Measurements from ENCODE around the gene MGAT4B.

DNA sequence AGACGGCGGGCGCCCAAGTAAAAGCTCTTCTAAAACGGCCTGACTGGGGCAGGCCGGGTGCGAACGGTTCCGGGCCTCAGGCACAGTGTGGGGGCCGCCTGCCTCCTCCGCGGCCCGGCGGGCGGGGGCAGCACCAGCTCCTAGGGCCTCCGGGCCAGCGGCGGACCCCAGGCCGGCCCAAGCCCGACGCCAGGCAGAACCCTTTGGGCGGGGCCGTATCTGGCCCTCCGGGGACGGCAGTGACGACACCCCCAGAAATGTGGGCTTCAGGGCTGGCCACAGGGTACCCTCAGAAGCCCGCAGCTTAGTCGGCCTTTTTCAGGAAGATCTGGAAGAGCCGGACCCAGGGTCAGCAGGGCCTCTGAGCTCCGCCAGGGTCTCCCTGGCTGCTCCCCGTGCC lies 8.9 kb downstream of the MGAT4B start:
- TF ChIP-seq, protein P1, sequence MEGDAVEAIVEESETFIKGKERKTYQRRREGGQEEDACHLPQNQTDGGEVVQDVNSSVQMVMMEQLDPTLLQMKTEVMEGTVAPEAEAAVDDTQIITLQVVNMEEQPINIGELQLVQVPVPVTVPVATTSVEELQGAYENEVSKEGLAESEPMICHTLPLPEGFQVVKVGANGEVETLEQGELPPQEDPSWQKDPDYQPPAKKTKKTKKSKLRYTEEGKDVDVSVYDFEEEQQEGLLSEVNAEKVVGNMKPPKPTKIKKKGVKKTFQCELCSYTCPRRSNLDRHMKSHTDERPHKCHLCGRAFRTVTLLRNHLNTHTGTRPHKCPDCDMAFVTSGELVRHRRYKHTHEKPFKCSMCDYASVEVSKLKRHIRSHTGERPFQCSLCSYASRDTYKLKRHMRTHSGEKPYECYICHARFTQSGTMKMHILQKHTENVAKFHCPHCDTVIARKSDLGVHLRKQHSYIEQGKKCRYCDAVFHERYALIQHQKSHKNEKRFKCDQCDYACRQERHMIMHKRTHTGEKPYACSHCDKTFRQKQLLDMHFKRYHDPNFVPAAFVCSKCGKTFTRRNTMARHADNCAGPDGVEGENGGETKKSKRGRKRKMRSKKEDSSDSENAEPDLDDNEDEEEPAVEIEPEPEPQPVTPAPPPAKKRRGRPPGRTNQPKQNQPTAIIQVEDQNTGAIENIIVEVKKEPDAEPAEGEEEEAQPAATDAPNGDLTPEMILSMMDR (conservative IDR thresholded peaks at IDR 0.05; ENCODE audit: low read depth, low read length), result no peak
- no peak for TF ChIP-seq EZH2 (IDR thresholded peaks at IDR 0.05; ENCODE audit: borderline replicate concordance, low read depth, low read length, poor library complexity, severe bottlenecking)
